ENCODE results near the gene FXYD4.
"Not testable (repeated sequence)": the region's sequence is repeated elsewhere in the genome, so short reads cannot be mapped to it uniquely, and the experiment has no call there.

FXYD4 gene

GRCh38 chr10:43409385-43410109, 38.1 kb downstream of the FXYD4 start:
- no peak for DNase-seq (ENCODE audit: low read depth)
- Histone ChIP-seq H3K9me3 (ENCODE audit: control insufficient read depth, low read length) (no peaks in the 10 kb centered on the region), H3K4me3 (ENCODE audit: low read length) (peak overlapping the region; percentile 94), H3K27me3 (replicated peaks; ENCODE audit: control insufficient read depth, insufficient read depth, low read length) (no peaks in the 10 kb centered on the region), H3K36me3 (ENCODE audit: control insufficient read depth, insufficient read depth, low read length, severe bottlenecking) (no peaks in the 10 kb centered on the region), H3K4me1 (ENCODE audit: control insufficient read depth, insufficient read depth, low read length) (peaks cover 19% of the 10 kb centered on the region), H3K9ac (ENCODE audit: low read length) (peak overlapping the region; percentile 95)

- Histone ChIP-seq H3K4me1 (ENCODE audit: control insufficient read depth, insufficient read depth, low read length) (peaks cover 15% of the 10 kb centered on the region), H3K4me3 (ENCODE audit: low read length) (peak overlapping the region; percentile 94), H3K36me3 (ENCODE audit: control insufficient read depth, insufficient read depth, low read length, severe bottlenecking) (no peaks in the 10 kb centered on the region), H3K9me3 (ENCODE audit: control insufficient read depth, low read length) (no peaks in the 10 kb centered on the region), H3K9ac (ENCODE audit: low read length) (peak overlapping the region; percentile 95), H3K27me3 (replicated peaks; ENCODE audit: control insufficient read depth, insufficient read depth, low read length) (no peaks in the 10 kb centered on the region)
- no peak for DNase-seq (ENCODE audit: low read depth)
Measured at GRCh38 chr10:43410345-43410744, 38.9 kb downstream of the FXYD4 start.

GRCh38 chr10:43411536-43411935, 40.1 kb downstream of the FXYD4 start:
- Histone ChIP-seq H3K36me3 (ENCODE audit: control insufficient read depth, insufficient read depth, low read length, severe bottlenecking) (no peaks in the 10 kb centered on the region), H3K4me3 (ENCODE audit: low read length) (no peak overlapping the region), H3K9me3 (ENCODE audit: control insufficient read depth, low read length) (no peaks in the 10 kb centered on the region), H3K9ac (ENCODE audit: low read length) (no peak overlapping the region), H3K4me1 (ENCODE audit: control insufficient read depth, insufficient read depth, low read length) (peaks cover 5% of the 10 kb centered on the region), H3K27me3 (replicated peaks; ENCODE audit: control insufficient read depth, insufficient read depth, low read length) (no peaks in the 10 kb centered on the region)
- DNase-seq (ENCODE audit: low read depth), result no peak

- Histone ChIP-seq H3K4me3 (ENCODE audit: low read length) (no peak overlapping the region), H3K27me3 (replicated peaks; ENCODE audit: control insufficient read depth, insufficient read depth, low read length) (no peaks in the 10 kb centered on the region), H3K9me3 (ENCODE audit: control insufficient read depth, low read length) (no peaks in the 10 kb centered on the region), H3K9ac (ENCODE audit: low read length) (no peak overlapping the region), H3K4me1 (ENCODE audit: control insufficient read depth, insufficient read depth, low read length) (peaks cover 6% of the 10 kb centered on the region), H3K36me3 (ENCODE audit: control insufficient read depth, insufficient read depth, low read length, severe bottlenecking) (no peaks in the 10 kb centered on the region)
- no peak for DNase-seq (ENCODE audit: low read depth)
Measured at GRCh38 chr10:43415544-43415943, 44.1 kb downstream of the FXYD4 start.

- Histone ChIP-seq H3K4me1 (ENCODE audit: control insufficient read depth, insufficient read depth, low read length) (peaks cover 15% of the 10 kb centered on the region), H3K27me3 (replicated peaks; ENCODE audit: control insufficient read depth, insufficient read depth, low read length) (no peaks in the 10 kb centered on the region), H3K36me3 (ENCODE audit: control insufficient read depth, insufficient read depth, low read length, severe bottlenecking) (no peaks in the 10 kb centered on the region), H3K9ac (ENCODE audit: low read length) (no peak overlapping the region), H3K9me3 (ENCODE audit: control insufficient read depth, low read length) (no peaks in the 10 kb centered on the region), H3K4me3 (ENCODE audit: low read length) (no peak overlapping the region)
- DNase-seq (ENCODE audit: low read depth), result no peak
Measured at GRCh38 chr10:43417950-43418768, 46.7 kb downstream of the FXYD4 start.

- Histone ChIP-seq H3K27me3 (replicated peaks; ENCODE audit: control insufficient read depth, insufficient read depth, low read length) (no peaks in the 10 kb centered on the region), H3K4me1 (ENCODE audit: control insufficient read depth, insufficient read depth, low read length) (peaks cover 18% of the 10 kb centered on the region), H3K36me3 (ENCODE audit: control insufficient read depth, insufficient read depth, low read length, severe bottlenecking) (no peaks in the 10 kb centered on the region), H3K4me3 (ENCODE audit: low read length) (peak overlapping the region; percentile 85), H3K9ac (ENCODE audit: low read length) (peak overlapping the region; percentile 96), H3K9me3 (ENCODE audit: control insufficient read depth, low read length) (no peaks in the 10 kb centered on the region)
- no peak for DNase-seq (ENCODE audit: low read depth)
Measured at GRCh38 chr10:43419997-43420368, 48.5 kb downstream of the FXYD4 start.

- peak overlapping the region; percentile 85 for H3K4me3 ChIP-seq (ENCODE audit: low read length)
- H3K9ac ChIP-seq (ENCODE audit: low read length), result peak overlapping the region; percentile 96
- no peaks in the 10 kb centered on the region for H3K9me3 ChIP-seq (ENCODE audit: control insufficient read depth, low read length)
- DNase-seq (ENCODE audit: low read depth), result peak; percentile 96
- H3K36me3 ChIP-seq (ENCODE audit: control insufficient read depth, insufficient read depth, low read length, severe bottlenecking), result no peaks in the 10 kb centered on the region
- no peaks in the 10 kb centered on the region for H3K27me3 ChIP-seq (replicated peaks; ENCODE audit: control insufficient read depth, insufficient read depth, low read length)
- peaks cover 18% of the 10 kb centered on the region for H3K4me1 ChIP-seq (ENCODE audit: control insufficient read depth, insufficient read depth, low read length)
Measured at GRCh38 chr10:43420369-43421200, 49.1 kb downstream of the FXYD4 start.

GRCh38 chr10:43421201-43421507, 49.7 kb downstream of the FXYD4 start:
- Histone ChIP-seq H3K36me3 (ENCODE audit: control insufficient read depth, insufficient read depth, low read length, severe bottlenecking) (no peaks in the 10 kb centered on the region), H3K9me3 (ENCODE audit: control insufficient read depth, low read length) (no peaks in the 10 kb centered on the region), H3K4me3 (ENCODE audit: low read length) (peak overlapping the region; percentile 85), H3K27me3 (replicated peaks; ENCODE audit: control insufficient read depth, insufficient read depth, low read length) (no peaks in the 10 kb centered on the region), H3K4me1 (ENCODE audit: control insufficient read depth, insufficient read depth, low read length) (peaks cover 18% of the 10 kb centered on the region), H3K9ac (ENCODE audit: low read length) (peak overlapping the region; percentile 96)
- no peak for DNase-seq (ENCODE audit: low read depth)

GRCh38 chr10:43421519-43421918, 50.1 kb downstream of the FXYD4 start:
- DNase-seq (ENCODE audit: low read depth), result no peak
- H3K4me1 ChIP-seq (ENCODE audit: control insufficient read depth, insufficient read depth, low read length), result peaks cover 18% of the 10 kb centered on the region

GRCh38 chr10:43421944-43422343, 50.5 kb downstream of the FXYD4 start:
- not testable (repeated sequence) for H3K9me3 ChIP-seq (ENCODE audit: control insufficient read depth, low read length); DNase-seq (ENCODE audit: low read depth); H3K36me3 ChIP-seq (ENCODE audit: control insufficient read depth, insufficient read depth, low read length, severe bottlenecking); H3K27me3 ChIP-seq (replicated peaks; ENCODE audit: control insufficient read depth, insufficient read depth, low read length)
- Histone ChIP-seq H3K4me1 (ENCODE audit: control insufficient read depth, insufficient read depth, low read length) (peaks cover 18% of the 10 kb centered on the region), H3K4me3 (ENCODE audit: low read length) (peak overlapping the region; percentile 85), H3K9ac (ENCODE audit: low read length) (peak overlapping the region; percentile 96)

More at GRCh38 chr10:43421519-43421918, 50.1 kb downstream of the FXYD4 start:
- Histone ChIP-seq H3K4me3 (ENCODE audit: low read length) (peak overlapping the region; percentile 85), H3K27me3 (replicated peaks; ENCODE audit: control insufficient read depth, insufficient read depth, low read length) (no peaks in the 10 kb centered on the region), H3K9me3 (ENCODE audit: control insufficient read depth, low read length) (no peaks in the 10 kb centered on the region), H3K9ac (ENCODE audit: low read length) (peak overlapping the region; percentile 96), H3K36me3 (ENCODE audit: control insufficient read depth, insufficient read depth, low read length, severe bottlenecking) (no peaks in the 10 kb centered on the region)

- H3K4me1 ChIP-seq (ENCODE audit: control insufficient read depth, insufficient read depth, low read length), result peaks cover 18% of the 10 kb centered on the region
- H3K4me3 ChIP-seq (ENCODE audit: low read length), result no peak overlapping the region
- DNase-seq (ENCODE audit: low read depth), result peak; percentile 64
Measured at GRCh38 chr10:43424416-43424815, 53.0 kb downstream of the FXYD4 start.

More at GRCh38 chr10:43424416-43424815, 53.0 kb downstream of the FXYD4 start:
- no peak overlapping the region for H3K9ac ChIP-seq (ENCODE audit: low read length)
- H3K36me3 ChIP-seq (ENCODE audit: control insufficient read depth, insufficient read depth, low read length, severe bottlenecking), result no peaks in the 10 kb centered on the region
- H3K9me3 ChIP-seq (ENCODE audit: control insufficient read depth, low read length), result no peaks in the 10 kb centered on the region
- no peaks in the 10 kb centered on the region for H3K27me3 ChIP-seq (replicated peaks; ENCODE audit: control insufficient read depth, insufficient read depth, low read length)
